CD4-positive, CD25-positive, alpha-beta regulatory T cell (primary cell): ENCODE data around the gene WRNIP1. TPM values are rescaled to one million over a fixed set of nuclear protein-coding genes. Genes with fewer than 3 reads are reported as not detected.
A peak's percentile ranks its signal among the peaks of the same experiment; 100 is the strongest.

Source experiments
- ATAC-seq, 2 donors: fragments of 150-1000 bp; cut with Tn5 transposase; one replicate each; pipeline ENCODE4 v1.10.0; 2021; ENCODE audit warnings: low read depth in 2 of 2, moderate number of reproducible peaks in 2 of 2, moderate library complexity in 1 of 2
- DNase-seq, 3 donors: peaks; one replicate each; pipeline versions ENCODE4 v3.0.0 to v3.0.0-alpha.2; 2012 to 2022; ENCODE audit warnings: mixed read lengths in 1 of 3
- H3K27ac ChIP-seq: one replicate; pipeline ENCODE4 v1.7.0; 2013; ENCODE audit warnings: mild to moderate bottlenecking, low read length; ENCODE audit not compliant: insufficient read depth, poor library complexity, severe bottlenecking
- H3K27me3 ChIP-seq: one replicate; pipeline ENCODE4 v1.7.0; 2013; ENCODE audit warnings: low read length; ENCODE audit not compliant: control insufficient read depth, insufficient read depth
- H3K36me3 ChIP-seq: one replicate; pipeline ENCODE4 v1.7.0; 2013; ENCODE audit warnings: mild to moderate bottlenecking, low read length, moderate library complexity; ENCODE audit not compliant: control insufficient read depth, insufficient read depth
- H3K4me1 ChIP-seq: 2 replicates; pipeline ENCODE4 v1.7.0; 2013; ENCODE audit warnings: mild to moderate bottlenecking, low read length; ENCODE audit not compliant: insufficient read depth, control insufficient read depth, poor library complexity, severe bottlenecking
- H3K4me3 ChIP-seq: one replicate; pipeline ENCODE4 v1.7.0; 2013; ENCODE audit warnings: low read depth, mild to moderate bottlenecking, low read length, moderate library complexity
- H3K9me3 ChIP-seq, 2 experiments: 1 replicate in 1 of 2; 2 replicates in 1 of 2; pipeline ENCODE4 v1.7.0; 2013; ENCODE audit warnings: low read length in 2 of 2, mild to moderate bottlenecking in 1 of 2, moderate library complexity in 1 of 2; ENCODE audit not compliant: control insufficient read depth in 2 of 2
- H3K27ac Mint-ChIP-seq, 3 donors: one replicate each; pipeline ENCODE4 v1.8.0; 2020 to 2022; ENCODE audit warnings: mild to moderate bottlenecking in 3 of 3, mixed read lengths in 3 of 3, moderate library complexity in 2 of 3
- H3K27me3 Mint-ChIP-seq: one replicate; pipeline ENCODE4 v1.8.0; 2022; ENCODE audit warnings: mild to moderate bottlenecking, mixed read lengths
- H3K36me3 Mint-ChIP-seq: one replicate; pipeline ENCODE4 v1.8.0; 2020; ENCODE audit warnings: mixed read lengths
- H3K4me1 Mint-ChIP-seq, 4 donors: one replicate each; pipeline ENCODE4 v1.8.0; 2020 to 2022; ENCODE audit warnings: mixed read lengths in 4 of 4, mild to moderate bottlenecking in 1 of 4
- H3K4me3 Mint-ChIP-seq, 4 donors: one replicate each; pipeline ENCODE4 v1.8.0; 2020 to 2022; ENCODE audit warnings: mild to moderate bottlenecking in 4 of 4, mixed read lengths in 4 of 4, moderate library complexity in 3 of 4
- H3K9me3 Mint-ChIP-seq, 7 donors: one replicate each; pipeline ENCODE4 v1.8.0; 2020 to 2022; ENCODE audit warnings: mixed read lengths in 7 of 7, mild to moderate bottlenecking in 3 of 7, moderate library complexity in 2 of 7
- polyA plus RNA-seq, 4 donors: library from polyadenylated mRNA; unstranded; fragments of 300-500 nt; fragmentation: Illumina TruSeq; gene quantifications; one replicate each; pipeline ENCODE4 v1.2.3, GENCODE V29; 2021
- total RNA-seq: library from RNA; stranded (reverse); gene quantifications from one replicate; pipeline ENCODE4 v1.2.3, GENCODE V29; 2022

Gene WRNIP1
- total and polyA plus RNA-seq, 5 donors from 2014 or later, result 29.6 to 36.7 (median 31.5) TPM

DNA sequence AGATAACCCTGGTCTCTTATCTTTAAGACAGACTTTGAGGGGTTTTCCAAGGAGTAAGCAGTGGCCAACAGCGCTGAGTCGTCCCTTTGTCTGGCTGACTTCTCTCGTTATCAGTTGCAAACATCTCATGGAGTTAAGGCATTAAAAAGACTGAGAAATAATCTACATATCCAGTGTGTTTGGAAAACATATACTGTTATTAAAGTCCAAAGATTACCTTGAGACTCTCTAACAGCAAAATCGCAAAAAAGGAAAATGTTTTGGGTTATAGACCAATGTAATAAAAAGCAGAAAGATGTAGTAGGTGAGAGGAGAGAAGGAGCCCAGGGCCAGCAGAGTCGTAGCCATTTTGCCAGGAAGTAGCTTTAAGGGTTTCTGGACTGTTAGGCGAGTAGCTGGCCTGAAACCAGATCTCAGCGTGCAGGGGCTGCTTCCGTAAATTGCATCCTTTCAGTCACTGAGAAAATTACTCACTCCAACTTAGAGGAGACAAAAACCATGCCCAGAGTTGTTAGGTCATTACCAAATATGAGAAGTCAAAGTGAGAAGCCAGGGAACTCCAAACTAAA lies 39.1 kb upstream of the WRNIP1 start:
- DNase-seq (peak in 1 of 3 donors; percentile 6), ATAC-seq (no peak)
- no peaks in the 10 kb centered on the region for H3K36me3 ChIP-seq
- Mint-ChIP-seq H3K27me3 (peaks cover 17% of the 10 kb centered on the region), H3K9me3 (peaks cover 0 to 8% (median 3%) of the 10 kb centered on the region in 7 donors), H3K27ac (no peak overlapping the region), H3K4me3 (no peak overlapping the region), H3K4me1 (no peaks in the 10 kb centered on the region), H3K36me3 (no peaks in the 10 kb centered on the region)
- H3K27ac ChIP-seq, result no peak overlapping the region
- peaks cover 0 to 2% of the 10 kb centered on the region in 2 experiments for H3K9me3 ChIP-seq
- H3K4me3 ChIP-seq, result no peak overlapping the region
- H3K27me3 ChIP-seq, result no peaks in the 10 kb centered on the region
- H3K4me1 ChIP-seq, result no peaks in the 10 kb centered on the region

DNA sequence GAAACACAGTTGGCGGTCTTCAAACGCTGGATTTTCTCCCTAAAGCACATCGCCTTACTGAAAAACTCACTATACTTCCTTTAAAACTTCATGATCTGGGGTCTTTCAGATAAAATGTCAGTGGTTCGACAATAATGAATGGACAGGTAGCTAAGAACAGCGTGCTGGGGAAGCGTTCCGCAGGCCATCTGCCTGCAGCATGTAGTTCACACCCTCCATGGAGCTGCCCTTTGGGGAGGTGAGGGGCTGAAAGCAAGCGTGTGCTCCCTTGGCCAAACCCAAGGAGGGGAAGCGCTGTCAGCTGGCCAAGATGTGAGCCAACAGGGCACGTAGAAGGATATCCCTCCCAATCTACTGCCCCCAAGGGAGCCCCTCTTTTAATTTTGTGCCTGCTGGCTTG lies 35.3 kb upstream of the WRNIP1 start:
- H3K27me3 Mint-ChIP-seq, result peaks cover 9% of the 10 kb centered on the region
- Histone ChIP-seq H3K27ac (no peak overlapping the region), H3K27me3 (no peaks in the 10 kb centered on the region), H3K4me1 (no peaks in the 10 kb centered on the region), H3K9me3 (no peaks in the 10 kb centered on the region), H3K4me3 (no peak overlapping the region), H3K36me3 (no peaks in the 10 kb centered on the region)
- no peaks in the 10 kb centered on the region for H3K4me1 Mint-ChIP-seq
- no peak for DNase-seq
- H3K27ac Mint-ChIP-seq, result no peak overlapping the region
- H3K9me3 Mint-ChIP-seq, result peaks cover 0 to 3% (median 0%) of the 10 kb centered on the region in 7 donors
- no peak overlapping the region for H3K4me3 Mint-ChIP-seq
- no peaks in the 10 kb centered on the region for H3K36me3 Mint-ChIP-seq
- ATAC-seq, result no peak

GRCh38 chr6:2730353-2731107 lies 34.7 kb upstream of the WRNIP1 start:
- no peak overlapping the region for H3K27ac ChIP-seq
- DNase-seq, result no peak
- H3K36me3 ChIP-seq, result no peaks in the 10 kb centered on the region
- H3K9me3 Mint-ChIP-seq, result peaks cover 0 to 3% (median 0%) of the 10 kb centered on the region in 7 donors
- no peaks in the 10 kb centered on the region for H3K36me3 Mint-ChIP-seq
- no peak for ATAC-seq
- H3K4me1 Mint-ChIP-seq, result no peaks in the 10 kb centered on the region
- H3K4me3 ChIP-seq, result no peak overlapping the region
- no peak overlapping the region for H3K4me3 Mint-ChIP-seq
- H3K27me3 Mint-ChIP-seq, result peaks cover 9% of the 10 kb centered on the region
- no peaks in the 10 kb centered on the region for H3K4me1 ChIP-seq
- H3K27me3 ChIP-seq, result no peaks in the 10 kb centered on the region
- no peak overlapping the region for H3K27ac Mint-ChIP-seq
- no peaks in the 10 kb centered on the region for H3K9me3 ChIP-seq

GRCh38 chr6:2731281-2731909 lies 33.8 kb upstream of the WRNIP1 start:
- H3K27ac Mint-ChIP-seq, result no peak overlapping the region
- no peaks in the 10 kb centered on the region for H3K4me1 Mint-ChIP-seq

DNA sequence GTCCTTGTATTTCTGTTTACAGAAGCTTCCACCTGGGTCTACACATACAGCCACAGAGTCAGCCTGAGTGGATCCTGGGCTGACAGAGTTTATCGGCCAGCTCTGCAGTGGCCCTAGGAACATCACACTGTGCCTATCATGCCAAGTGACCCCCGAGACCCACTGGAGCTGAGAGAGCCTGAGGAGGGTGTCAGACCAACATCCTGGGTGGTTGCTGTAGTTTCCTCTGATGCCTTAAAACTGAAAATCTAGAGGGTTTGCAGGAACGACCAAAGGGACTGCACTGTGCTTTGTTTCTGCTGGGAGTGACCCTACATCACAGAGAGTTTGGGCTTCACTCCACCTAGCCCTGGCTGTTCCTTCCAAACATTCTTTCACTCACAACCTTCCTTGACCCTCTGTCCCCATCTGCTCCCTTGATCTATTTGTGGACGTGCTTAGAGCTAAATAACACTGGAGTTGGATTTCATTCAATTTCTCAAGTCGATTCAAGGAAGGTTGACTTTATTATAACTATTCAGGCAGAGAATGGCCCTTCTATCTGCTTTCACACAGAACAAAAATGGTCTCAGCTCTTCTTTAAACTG lies 32.6 kb upstream of the WRNIP1 start:
- no peak overlapping the region for H3K27ac ChIP-seq
- no peak overlapping the region for H3K4me3 ChIP-seq
- H3K27me3 ChIP-seq, result no peaks in the 10 kb centered on the region
- H3K4me1 ChIP-seq, result no peaks in the 10 kb centered on the region
- H3K9me3 ChIP-seq, result no peaks in the 10 kb centered on the region
- ATAC-seq, result no peak
- Mint-ChIP-seq H3K27me3 (peaks cover 9% of the 10 kb centered on the region), H3K27ac (no peak overlapping the region), H3K4me3 (no peak overlapping the region), H3K36me3 (no peaks in the 10 kb centered on the region), H3K4me1 (no peaks in the 10 kb centered on the region), H3K9me3 (peaks cover 0 to 3% (median 0%) of the 10 kb centered on the region in 7 donors)
- no peaks in the 10 kb centered on the region for H3K36me3 ChIP-seq
- DNase-seq, result no peak

More at GRCh38 chr6:2731281-2731909, 33.8 kb upstream of the WRNIP1 start:
- H3K4me3 ChIP-seq, result no peak overlapping the region
- no peak for ATAC-seq
- Mint-ChIP-seq H3K27me3 (peaks cover 9% of the 10 kb centered on the region), H3K9me3 (peaks cover 0 to 3% (median 0%) of the 10 kb centered on the region in 7 donors), H3K4me3 (peak overlapping the region in 1 of 4 donors; percentile 12), H3K36me3 (no peaks in the 10 kb centered on the region)
- no peaks in the 10 kb centered on the region for H3K4me1 ChIP-seq
- no peak for DNase-seq
- no peak overlapping the region for H3K27ac ChIP-seq
- no peaks in the 10 kb centered on the region for H3K36me3 ChIP-seq
- H3K9me3 ChIP-seq, result no peaks in the 10 kb centered on the region
- H3K27me3 ChIP-seq, result no peaks in the 10 kb centered on the region

GRCh38 chr6:2733324-2733723 lies 31.9 kb upstream of the WRNIP1 start:
- peak; percentile 34 to 80 for ATAC-seq
- Histone ChIP-seq H3K9me3 (no peaks in the 10 kb centered on the region), H3K36me3 (no peaks in the 10 kb centered on the region), H3K4me1 (no peaks in the 10 kb centered on the region), H3K4me3 (no peak overlapping the region), H3K27me3 (no peaks in the 10 kb centered on the region), H3K27ac (no peak overlapping the region)
- peaks cover 0 to 3% (median 0%) of the 10 kb centered on the region in 7 donors for H3K9me3 Mint-ChIP-seq
- H3K27me3 Mint-ChIP-seq, result peaks cover 9% of the 10 kb centered on the region
- H3K27ac Mint-ChIP-seq, result peak overlapping the region in 1 of 3 donors; percentile 37
- H3K4me3 Mint-ChIP-seq, result no peak overlapping the region
- peaks cover 0 to 2% (median 0%) of the 10 kb centered on the region in 4 donors for H3K4me1 Mint-ChIP-seq
- peak in 1 of 3 donors; percentile 19 for DNase-seq
- no peaks in the 10 kb centered on the region for H3K36me3 Mint-ChIP-seq

DNA sequence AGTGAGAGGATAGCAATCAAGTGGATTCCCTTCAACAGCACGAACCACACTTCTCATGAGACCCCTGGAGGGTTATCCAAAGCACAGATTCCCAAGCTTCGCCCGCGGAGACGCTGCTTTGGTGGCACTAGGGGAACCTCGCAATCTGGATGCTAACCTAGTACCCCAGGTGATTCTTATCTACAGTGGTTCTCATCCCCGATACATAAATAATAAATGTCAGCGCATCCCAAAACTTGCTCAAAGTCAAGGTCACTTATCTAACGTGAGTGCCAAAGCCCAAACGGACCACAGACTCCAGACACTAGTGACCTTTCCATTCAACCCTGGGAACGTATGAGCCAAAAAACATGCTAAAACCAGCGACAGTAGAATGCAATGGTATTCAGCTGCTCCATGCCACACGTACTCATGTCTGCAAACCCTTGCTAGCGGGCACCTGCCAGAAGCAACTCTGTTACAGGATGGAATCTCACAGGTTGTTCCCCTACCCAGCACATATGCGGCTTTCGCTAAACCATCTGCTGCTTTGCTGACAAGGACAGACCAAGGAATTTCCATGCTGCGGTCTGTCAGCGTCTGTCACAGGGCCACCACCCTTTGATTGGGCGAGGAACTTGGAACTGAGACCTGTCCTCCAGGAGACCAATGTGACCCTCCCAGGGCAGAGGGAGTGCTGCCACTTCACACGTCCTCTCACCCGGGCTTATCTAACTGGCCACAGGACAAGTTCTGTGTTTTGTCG lies 31.3 kb upstream of the WRNIP1 start:
- H3K4me1 Mint-ChIP-seq, result peaks cover 0 to 3% (median 0%) of the 10 kb centered on the region in 4 donors
- H3K36me3 Mint-ChIP-seq, result no peaks in the 10 kb centered on the region
- H3K36me3 ChIP-seq, result no peaks in the 10 kb centered on the region
- H3K4me3 Mint-ChIP-seq, result no peak overlapping the region
- H3K27me3 ChIP-seq, result no peaks in the 10 kb centered on the region
- H3K4me3 ChIP-seq, result no peak overlapping the region
- no peaks in the 10 kb centered on the region for H3K9me3 Mint-ChIP-seq
- DNase-seq, result no peak
- no peak overlapping the region for H3K27ac Mint-ChIP-seq
- no peak overlapping the region for H3K27ac ChIP-seq
- no peaks in the 10 kb centered on the region for H3K4me1 ChIP-seq
- no peak for ATAC-seq
- H3K9me3 ChIP-seq, result no peaks in the 10 kb centered on the region
- peaks cover 3% of the 10 kb centered on the region for H3K27me3 Mint-ChIP-seq
